K562 (cell line): ENCODE measurements around the gene HELB. TPM values are rescaled to one million over a fixed set of nuclear protein-coding genes. Genes with fewer than 3 reads are reported as not detected.

Source experiments
- ATAC-seq: fragments of 200-7000 bp; cut with Tn5 transposase; 3 replicates; pipeline ENCODE4 v1.9.1; 2020; ENCODE audit warnings: moderate library complexity
- Bru-seq: library from RNA; stranded (reverse); fragments of 400-500 nt; gene quantifications from one replicate; lab custom pipeline; 2021; lab: Mats Ljungman, UMichigan
- BruChase-seq, 2 experiments: library from RNA; stranded (reverse); fragments of 400-500 nt; gene quantifications; one replicate each; lab custom pipeline; 2021; lab: Mats Ljungman, UMichigan
- BruUV-seq: library from RNA; stranded (reverse); fragments of 400-500 nt; replicated peaks from 2 replicates; lab custom pipeline; 2021; lab: Mats Ljungman, UMichigan
- CTCF ChIA-PET: fragments of 300-600 bp; formaldehyde crosslinking; extraction: SDS; loops from one replicate; lab custom pipeline; 2021; ENCODE audit warnings: low intra/inter-chr PET ratio; lab: Yijun Ruan, JAX
- POLR2A ChIA-PET: fragments of 300-600, 350-650 bp; sonication (Branson Sonifier 250); formaldehyde crosslinking; extraction: SDS; loops from one replicate; lab custom pipeline; 2021; ENCODE audit warnings: antibody characterized with exemption, inconsistent platforms; lab: Yijun Ruan, JAX
- DNase-seq, 4 experiments: peaks; one replicate each; pipeline versions ENCODE4 v3.0.0 to v3.0.0-alpha.2; 2011 to 2018; ENCODE audit warnings: low spot score in 3 of 4, mixed read lengths in 3 of 4; ENCODE audit errors: extremely low read depth in 1 of 4
- FAIRE-seq: peaks from 2 replicates; lab custom pipeline; 2011; peaks lifted over from hg19 to GRCh38; lab: Jason Lieb, UNC
- H2AFZ ChIP-seq: 2 replicates; pipeline ENCODE4 v1.6.0; 2011; ENCODE audit warnings: low read depth, low read length, control low read depth, inconsistent platforms
- H3K27ac ChIP-seq: fragments of 200-600 bp; 3 replicates; pipeline ENCODE4 v1.8.0; 2011; ENCODE audit warnings: low read depth, mild to moderate bottlenecking, control low read depth, inconsistent platforms, low read length, moderate library complexity, mixed read lengths; ENCODE audit errors: extremely low read depth
- H3K27me3 ChIP-seq, 2 experiments: fragments of 300-600 bp in 1 of 2; 2 replicates in 1 of 2; 3 replicates in 1 of 2; pipeline versions ENCODE4 v1.6.0 to v1.8.0; 2011; ENCODE audit warnings: inconsistent platforms in 2 of 2, low read length in 2 of 2, mild to moderate bottlenecking in 1 of 2, mixed read lengths in 1 of 2, moderate library complexity in 1 of 2; ENCODE audit not compliant: control insufficient read depth in 2 of 2, insufficient read depth in 2 of 2
- H3K36me3 ChIP-seq: fragments of 300-600 bp; 3 replicates; pipeline ENCODE4 v1.8.0; 2011; ENCODE audit warnings: mild to moderate bottlenecking, low read length, inconsistent platforms; ENCODE audit not compliant: control insufficient read depth, insufficient read depth
- H3K4me1 ChIP-seq, 2 experiments: fragments of 200-600 bp in 1 of 2; replicated peaks in 1 of 2; 2 replicates in 1 of 2; 3 replicates in 1 of 2; pipeline versions ENCODE4 v1.5.1 to v1.8.0; 2011; ENCODE audit warnings: inconsistent platforms in 2 of 2, low read length in 2 of 2, mild to moderate bottlenecking in 1 of 2, mixed read lengths in 1 of 2, moderate library complexity in 1 of 2; ENCODE audit not compliant: control insufficient read depth in 2 of 2, insufficient read depth in 2 of 2
- H3K4me2 ChIP-seq: 2 replicates; pipeline ENCODE4 v1.6.1; 2011; ENCODE audit warnings: low read length, control low read depth, inconsistent platforms, mixed read lengths; ENCODE audit not compliant: insufficient read depth
- H3K4me3 ChIP-seq: fragments of 200-600 bp; sonication (generic), shearing (Covaris generic); 2 replicates; pipeline ENCODE4 v1.5.1; 2016; ENCODE audit warnings: control low read depth, inconsistent platforms
- H3K79me2 ChIP-seq: fragments of 200-600 bp; 3 replicates; pipeline ENCODE4 v1.8.0; 2011; ENCODE audit warnings: low read length, inconsistent platforms; ENCODE audit not compliant: control insufficient read depth, insufficient read depth
- H3K9ac ChIP-seq, 2 experiments: 2 replicates each; pipeline versions ENCODE4 v1.6.0 to v1.6.1; 2011; ENCODE audit warnings: low read depth in 2 of 2, low read length in 2 of 2, control low read depth in 1 of 2, inconsistent platforms in 1 of 2, mild to moderate bottlenecking in 1 of 2, mixed read lengths in 1 of 2; ENCODE audit not compliant: insufficient read depth in 1 of 2
- H3K9me1 ChIP-seq: one replicate; pipeline ENCODE4 v1.6.0; 2011; ENCODE audit warnings: inconsistent platforms, mild to moderate bottlenecking, low read length, moderate library complexity; ENCODE audit not compliant: control insufficient read depth, insufficient read depth
- H3K9me3 ChIP-seq: replicated peaks from 2 replicates; pipeline ENCODE4 v1.5.1; 2011; ENCODE audit warnings: low read depth, low read length, inconsistent platforms; ENCODE audit not compliant: control insufficient read depth, insufficient read depth
- H4K20me1 ChIP-seq: replicated peaks from 2 replicates; pipeline ENCODE4 v1.6.1; 2011; ENCODE audit warnings: low read length, inconsistent platforms, mixed read lengths; ENCODE audit not compliant: control insufficient read depth, insufficient read depth
- EP300 ChIP-seq: IDR thresholded peaks from 2 replicates; pipeline ENCODE4 v1.6.1; 2012; ENCODE audit warnings: low read length, improper control_type of control experiment
- MTA3 ChIP-seq: fragments of 450-650 bp; formaldehyde crosslinking; IDR thresholded peaks from 2 replicates; pipeline ENCODE4 v1.6.1; 2017; ENCODE audit warnings: mild to moderate bottlenecking, borderline replicate concordance
- RCOR1 ChIP-seq, 2 experiments: IDR thresholded peaks; 2 replicates each; pipeline ENCODE4 v1.6.1; 2012; ENCODE audit warnings: low read depth in 2 of 2, low read length in 2 of 2, borderline replicate concordance in 1 of 2, improper control_type of control experiment in 1 of 2
- SMARCE1 ChIP-seq: fragments of 450-650 bp; IDR thresholded peaks from 2 replicates; pipeline ENCODE4 v1.7.1; 2016; ENCODE audit warnings: mild to moderate bottlenecking
- TAF1 ChIP-seq: IDR thresholded peaks from 2 replicates; pipeline ENCODE4 v1.6.1; 2011; ENCODE audit warnings: mild to moderate bottlenecking, low read length, moderate library complexity; ENCODE audit not compliant: insufficient read depth, control insufficient read depth, severe bottlenecking; ENCODE audit errors: extremely low read depth
- WGBS: fragments of 100-300 bp; shearing (Covaris generic); methylation state at CpG from one replicate; pipeline ENCODE4 v1.1.6; 2016; ENCODE audit warnings: low coverage, mixed read lengths; ENCODE audit not compliant: insufficient coverage; ENCODE audit errors: missing lambda C conversion rate; 5-methylcytosine and 5-hydroxymethylcytosine counted together
- in situ Hi-C: fragments of 300-500 bp; cut with MboI; formaldehyde crosslinking; loops from 4 replicates; pipeline ENCODE4 v1.15.0; 2018; ENCODE audit warnings: inconsistent platforms, mixed read lengths
- intact Hi-C: fragments of 100-400 bp; cut with micrococcal nuclease; formaldehyde crosslinking; loops from 2 replicates; pipeline ENCODE4 v1.14.2; 2022
- long read RNA-seq, 3 experiments: library from polyadenylated mRNA in 2 of 3; library from RNA in 1 of 3; unstranded in 2 of 3; stranded (forward) in 1 of 3; transcript quantifications; one replicate each; pipeline ENCODE4 v2.0.0, GENCODE V29; 2019 to 2022
- polyA minus RNA-seq, 3 experiments: library from RNA; depleted of rRNA, polyadenylated mRNA; stranded (reverse); fragments of >200 nt; gene quantifications; 2 replicates each; pipeline ENCODE4 v1.2.3, GENCODE V29; 2011
- polyA plus RNA-seq, 8 experiments: library from polyadenylated mRNA; depleted of rRNA in 4 of 8; stranded (reverse) in 5 of 8; unstranded in 3 of 8; fragments of >200 nt; fragmentation: Nextera tagmentation in 2 of 8; fragmentation: Illumina TruSeq in 1 of 8; extraction: Ambion mirVana in 2 of 8; extraction: Trizol in 1 of 8; gene quantifications; 2 replicates each; pipeline versions ENCODE4 v1.2.1 to v1.2.3, GENCODE V29; 2011 to 2014; ENCODE audit warnings: inconsistent platforms in 1 of 8, missing spikeins in 1 of 8
- total RNA-seq, 7 experiments: library from RNA; depleted of rRNA in 6 of 7; stranded (reverse); fragments of >200 nt in 6 of 7; fragmentation: Illumina TruSeq in 2 of 7; extraction: Trizol in 2 of 7; gene quantifications; 2 replicates each; pipeline versions ENCODE4 v1.2.1 to v1.2.3, GENCODE V29; 2011 to 2021; ENCODE audit warnings: low replicate concordance in 1 of 7

Gene HELB
- total RNA-seq (2011; cell fraction: chromatin; rRNA removed; ENCODE audit: low replicate concordance): 8.3 and 35.0 TPM in 2 replicates
- total RNA-seq (2011; cell fraction: nucleolus; rRNA removed): 3.5 and 6.6 TPM in 2 replicates
- total RNA-seq (2011; cell fraction: nucleoplasm; rRNA removed): 12.2 and 23.0 TPM in 2 replicates
- total RNA-seq (2014; rRNA removed) (2.4 and 2.9 TPM in 2 replicates), total RNA-seq (2014; rRNA removed; fragmentation: Illumina TruSeq; extraction: Trizol) (7.6 and 9.0 TPM in 2 replicates), total RNA-seq (2015; rRNA removed; fragmentation: Illumina TruSeq; extraction: Trizol) (4.8 TPM in 2 replicates), total RNA-seq (2021) (5.2 and 5.5 TPM in 2 replicates), polyA plus RNA-seq (2011; rRNA removed) (3.7 TPM in 2 replicates), polyA plus RNA-seq (2014; fragmentation: Illumina TruSeq; extraction: Trizol) (1.9 TPM in 2 replicates), polyA plus RNA-seq (2014; fragmentation: Nextera tagmentation; extraction: Ambion mirVana) (under 1 TPM; 0.74 to 0.99 TPM), polyA plus RNA-seq (2014; rRNA removed) (1.9 and 2.0 TPM in 2 replicates), polyA minus RNA-seq (2011; rRNA and poly(A)+ RNA removed) (13.6 TPM in 2 replicates), Bru-seq, nascent RNA (percentile 69 among the genes with signal in this experiment), BruChase-seq, experiment 1, labeled RNA remaining after a 2-hour chase (percentile 72 among the genes with signal in this experiment), BruChase-seq, experiment 2, labeled RNA remaining after a 6-hour chase (percentile 70 among the genes with signal in this experiment)
- 0.85 and 2.0 TPM in 2 replicates for polyA plus RNA-seq (2011; cell fraction: cytosol; rRNA removed)
- 3.4 and 3.6 TPM in 2 replicates for polyA plus RNA-seq (2011; cell fraction: nucleus; rRNA removed)
- 1.2 and 1.4 TPM in 2 replicates for polyA plus RNA-seq (2012)
- polyA minus RNA-seq (2011; cell fraction: cytosol; rRNA and poly(A)+ RNA removed): 3.8 and 4.7 TPM in 2 replicates
- 7.5 and 12.8 TPM in 2 replicates for polyA minus RNA-seq (2011; cell fraction: nucleus; rRNA and poly(A)+ RNA removed)
- long read RNA-seq, experiment 1, full-length matches to known transcripts: 6 of 17 reads
- long read RNA-seq, experiment 1, partial matches to known transcripts: 8 of 17 reads
- long read RNA-seq, experiment 1, other reads (novel, unspliced or antisense): 3 of 17 reads
- long read RNA-seq, experiment 2, partial matches to known transcripts: 1 of 1 reads
- long read RNA-seq, experiment 2, other reads (novel, unspliced or antisense): 0 of 1 reads
- long read RNA-seq, experiment 3, partial matches to known transcripts: 1 of 1 reads
- long read RNA-seq, experiment 3, other reads (novel, unspliced or antisense): 0 of 1 reads

- Histone ChIP-seq H3K27me3 (peaks cover 0 to 2% of the 10 kb centered on the region in 2 experiments; a peak in 1 of 5 replicates), H3K9me3 (no peaks in the 10 kb centered on the region), H3K4me2 (peak within 1 kb of the TSS; percentile 91), H3K9me1 (no peaks in the 10 kb centered on the region), H3K4me1 (peaks cover 7 to 9% of the 10 kb centered on the region in 2 experiments; a peak in 4 of 5 replicates), H3K79me2 (peaks cover 10% of the 10 kb centered on the region; the same call in 2 of the 3 replicates), H3K9ac (peak within 1 kb of the TSS; percentile 73 to 97), H3K4me3 (peak within 1 kb of the TSS; percentile 52), H3K36me3 (peaks cover 3% of the 10 kb centered on the region; the same call in 1 of the 3 replicates), H4K20me1 (no peaks in the 10 kb centered on the region), H3K27ac (peak within 1 kb of the TSS; percentile 82), H2AFZ (peak within 1 kb of the TSS; percentile 98)
- FAIRE-seq (peak; percentile 99), ATAC-seq (peak; percentile 97), DNase-seq (peak; percentile 94 to 98 (median 97))
- intact Hi-C loops: loop anchor here (1.0 kb wide), 1 partner anchor 133 kb away; the partner anchor contains the start of gene TMBIM4
- in situ Hi-C loops: no loop called here
- POLR2A ChIA-PET: interaction anchor here (0.6 to 1.8 kb wide), 3 partner anchors 10 to 956 kb away, joined by 4 to 9 read pairs (median 6); no protein-coding TSS in a partner anchor
- under 1% methylated on average over 33 of the region's 45 CpGs for WGBS
- CTCF ChIA-PET: no interaction called here
- no TSS peak for BruUV-seq
- peak; percentile 81; the same call in 1 of the 2 replicates for TF ChIP-seq MTA3
- 0 out of 2 replicates have a peak, but pooled peaks have one; percentile 23 for TF ChIP-seq EP300
- TF ChIP-seq SMARCE1: peak; percentile 24; the same call in 1 of the 2 replicates
- peak in 1 of 2 experiments; percentile 93; a peak in 2 of 4 replicates for TF ChIP-seq RCOR1 (IDR thresholded peaks at IDR 0.05; ENCODE audit: borderline replicate concordance in 1 of 2, low read depth in 2 of 2, low read length in 2 of 2)
- peak; percentile 78 for TF ChIP-seq TAF1
Observed at GRCh38 chr12:66301944-66302826, at the start of gene HELB. Gene HELB (plus strand): TSS chr12:66302493. CDS start chr12:66302604, 111 bp downstream.
